ENCODE results near the gene NUP155.

NUP155 gene

GRCh38 chr5:37255774-37256358, 115.0 kb downstream of the NUP155 start:
- Histone ChIP-seq H3K27ac (no peak overlapping the region), H3K27me3 (no peaks in the 10 kb centered on the region), H3K4me1 (ENCODE audit: control insufficient read depth in 1 of 2, insufficient read depth in 1 of 2, low read depth in 1 of 2, low read length in 1 of 2) (no peaks in the 10 kb centered on the region), H3K36me3 (no peaks in the 10 kb centered on the region), H3K4me3 (ENCODE audit: low read depth in 1 of 2, low read length in 1 of 2) (no peak overlapping the region), H3K9me3 (no peaks in the 10 kb centered on the region)
- TF ChIP-seq CTCF (IDR thresholded peaks at IDR 0.05), result no peak

- peaks cover 4% of the 10 kb centered on the region for H3K27me3 ChIP-seq
- H3K9me3 ChIP-seq, result no peaks in the 10 kb centered on the region
- no peaks in the 10 kb centered on the region for H3K36me3 ChIP-seq
- peaks cover 0 to 1% of the 10 kb centered on the region in 2 experiments for H3K4me1 ChIP-seq (ENCODE audit: control insufficient read depth in 1 of 2, insufficient read depth in 1 of 2, low read depth in 1 of 2, low read length in 1 of 2)
- TF ChIP-seq CTCF (IDR thresholded peaks at IDR 0.05), result no peak
- H3K27ac ChIP-seq, result no peak overlapping the region
- no peak overlapping the region for H3K4me3 ChIP-seq (ENCODE audit: low read depth in 1 of 2, low read length in 1 of 2)
Measured at GRCh38 chr5:37254581-37254980, 116.3 kb downstream of the NUP155 start.

- Histone ChIP-seq H3K4me1 (ENCODE audit: control insufficient read depth in 1 of 2, insufficient read depth in 1 of 2, low read depth in 1 of 2, low read length in 1 of 2) (peaks cover 10 to 14% of the 10 kb centered on the region in 2 experiments), H3K9me3 (no peaks in the 10 kb centered on the region), H3K4me3 (ENCODE audit: low read depth in 1 of 2, low read length in 1 of 2) (no peak overlapping the region), H3K36me3 (no peaks in the 10 kb centered on the region), H3K27ac (no peak overlapping the region), H3K27me3 (peaks cover 9% of the 10 kb centered on the region)
- TF ChIP-seq CTCF (IDR thresholded peaks at IDR 0.05), result no peak
Measured at GRCh38 chr5:37251665-37252064, 119.2 kb downstream of the NUP155 start.

GRCh38 chr5:37249815-37250164, 121.1 kb downstream of the NUP155 start:
- no peak overlapping the region for H3K27ac ChIP-seq
- TF ChIP-seq CTCF (IDR thresholded peaks at IDR 0.05), result no peak
- H3K4me1 ChIP-seq (ENCODE audit: control insufficient read depth in 1 of 2, insufficient read depth in 1 of 2, low read depth in 1 of 2, low read length in 1 of 2), result peaks cover 10 to 14% of the 10 kb centered on the region in 2 experiments
- peak overlapping the region; percentile 58 to 63 for H3K4me3 ChIP-seq (ENCODE audit: low read depth in 1 of 2, low read length in 1 of 2)
- H3K27me3 ChIP-seq, result peaks cover 9% of the 10 kb centered on the region
- H3K9me3 ChIP-seq, result no peaks in the 10 kb centered on the region
- H3K36me3 ChIP-seq, result no peaks in the 10 kb centered on the region

GRCh38 chr5:37248970-37249814, 121.7 kb downstream of the NUP155 start, which contains the start of gene CPLANE1:
Gene CPLANE1 (minus strand): TSS chr5:37249376. CDS start chr5:37247698, 1,678 bp downstream.
- H3K9me3 ChIP-seq, result no peaks in the 10 kb centered on the region
- no peak within 1 kb of the TSS for H3K27ac ChIP-seq
- peaks cover 10 to 14% of the 10 kb centered on the region in 2 experiments for H3K4me1 ChIP-seq (ENCODE audit: control insufficient read depth in 1 of 2, insufficient read depth in 1 of 2, low read depth in 1 of 2, low read length in 1 of 2)
- H3K4me3 ChIP-seq (ENCODE audit: low read depth in 1 of 2, low read length in 1 of 2), result peak within 1 kb of the TSS; percentile 58 to 63
- peaks cover 9% of the 10 kb centered on the region for H3K27me3 ChIP-seq
- TF ChIP-seq CTCF (IDR thresholded peaks at IDR 0.05), result no peak
- H3K36me3 ChIP-seq, result no peaks in the 10 kb centered on the region

Data from neutrophil (primary cell).